ENCODE data around the gene CTSC.

The CTSC gene

GRCh38 chr11:88337181-88337986, at the start of gene CTSC:
Gene CTSC (minus strand): TSS chr11:88337736. CDS start chr11:88337672, 64 bp downstream.
- peak; percentile 65 for DNase-seq

GRCh38 chr11:88384669-88385005, 47.1 kb upstream of the CTSC start:
- DNase-seq = no peak

- DNase-seq = no peak
Measured at GRCh38 chr11:88384004-88384668, 46.6 kb upstream of the CTSC start.

GRCh38 chr11:88383447-88383846, 45.9 kb upstream of the CTSC start:
- DNase-seq = no peak

GRCh38 chr11:88379130-88379529, 41.6 kb upstream of the CTSC start:
- DNase-seq = no peak

GRCh38 chr11:88378422-88379066, 41.0 kb upstream of the CTSC start:
- no peak for DNase-seq

- DNase-seq = no peak
Measured at GRCh38 chr11:88377646-88378045, 40.1 kb upstream of the CTSC start.

- DNase-seq = no peak
Measured at GRCh38 chr11:88377144-88377543, 39.6 kb upstream of the CTSC start.

GRCh38 chr11:88375927-88376470, 38.5 kb upstream of the CTSC start:
- no peak for DNase-seq

- no peak for DNase-seq
Measured at GRCh38 chr11:88370782-88371181, 33.2 kb upstream of the CTSC start.

GRCh38 chr11:88367310-88367709, 29.8 kb upstream of the CTSC start:
- DNase-seq = no peak

GRCh38 chr11:88363648-88364065, 26.1 kb upstream of the CTSC start:
- no peak for DNase-seq

- no peak for DNase-seq
Measured at GRCh38 chr11:88363004-88363403, 25.5 kb upstream of the CTSC start.

GRCh38 chr11:88360141-88360540, 22.6 kb upstream of the CTSC start:
- no peak for DNase-seq

- no peak for DNase-seq
Measured at GRCh38 chr11:88359541-88359940, 22.0 kb upstream of the CTSC start.

GRCh38 chr11:88359114-88359513, 21.6 kb upstream of the CTSC start:
- no peak for DNase-seq

GRCh38 chr11:88358040-88358431, 20.5 kb upstream of the CTSC start:
- no peak for DNase-seq

- DNase-seq = no peak
Measured at GRCh38 chr11:88357323-88358039, 19.9 kb upstream of the CTSC start.

- DNase-seq = no peak
Measured at GRCh38 chr11:88355887-88356286, 18.4 kb upstream of the CTSC start.

GRCh38 chr11:88354912-88355311, 17.4 kb upstream of the CTSC start:
- DNase-seq = no peak

GRCh38 chr11:88353835-88354496, 16.4 kb upstream of the CTSC start:
- DNase-seq = no peak

GRCh38 chr11:88353386-88353785, 15.8 kb upstream of the CTSC start:
- DNase-seq = no peak

- DNase-seq = no peak
Measured at GRCh38 chr11:88352139-88352538, 14.6 kb upstream of the CTSC start.
